ENCODE measurements around the gene SPATA4. TPM values are rescaled to one million over a fixed set of nuclear protein-coding genes. Genes with fewer than 3 reads are reported as not detected.
A peak's percentile ranks its signal among the peaks of the same experiment; 100 is the strongest.

The SPATA4 gene
- polyA plus RNA-seq, 1 experiment, result 0.07 TPM

GRCh38 chr4:176150704-176151103, 44.7 kb downstream of the SPATA4 start:
- CTCF ChIA-PET, result interaction anchor here (0.6 to 4.4 kb wide), 16 partner anchors 9 to 645 kb away, joined by 3 to 41 read pairs (median 4); no protein-coding TSS in a partner anchor
- POLR2A ChIA-PET, result interaction anchor here (0.5 kb wide), 1 partner anchor 190 kb away, joined by 5 read pairs; no protein-coding TSS in a partner anchor
- no peak overlapping the region for H3K4me3 ChIP-seq (ENCODE audit: low read depth, low read length)
- H3K27me3 ChIP-seq (ENCODE audit: control insufficient read depth, insufficient read depth, low read length), result no peaks in the 10 kb centered on the region
- no peaks in the 10 kb centered on the region for H3K36me3 ChIP-seq (ENCODE audit: control insufficient read depth, insufficient read depth, low read length)
- no peak for TF ChIP-seq CTCF (IDR thresholded peaks at IDR 0.05; ENCODE audit: insufficient read depth, low read depth, low read length)
- no peak for DNase-seq (ENCODE audit: low read depth)

DNA sequence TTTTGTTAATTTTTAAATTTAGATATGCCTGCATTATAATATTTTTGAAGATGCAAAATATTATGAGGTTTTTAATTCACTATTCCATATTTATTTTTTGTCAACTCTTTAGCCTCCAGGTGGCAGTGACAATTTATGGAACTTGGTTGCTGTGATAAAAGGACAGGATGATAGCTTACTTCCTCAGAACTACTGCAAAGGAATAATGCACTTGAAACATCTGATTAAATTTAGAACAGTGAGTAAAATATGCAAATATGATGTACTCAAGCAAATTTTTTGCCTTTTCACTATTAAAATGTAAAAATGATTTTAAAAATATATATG, 45.1 kb downstream of the SPATA4 start:
- TF ChIP-seq CTCF (IDR thresholded peaks at IDR 0.05; ENCODE audit: insufficient read depth, low read depth, low read length), result peak; percentile 42; the same call in 1 of the 2 replicates
- DNase-seq (ENCODE audit: low read depth), result peak; percentile 9
- H3K27me3 ChIP-seq (ENCODE audit: control insufficient read depth, insufficient read depth, low read length), result no peaks in the 10 kb centered on the region
- no peak overlapping the region for H3K4me3 ChIP-seq (ENCODE audit: low read depth, low read length)
- H3K36me3 ChIP-seq (ENCODE audit: control insufficient read depth, insufficient read depth, low read length), result no peaks in the 10 kb centered on the region
- POLR2A ChIA-PET, result no interaction called here
- CTCF ChIA-PET, result interaction anchor here (0.6 to 4.4 kb wide), 14 partner anchors 13 to 645 kb away, joined by 3 to 41 read pairs (median 4); no protein-coding TSS in a partner anchor

- Histone ChIP-seq H3K4me3 (ENCODE audit: low read depth, low read length) (no peak overlapping the region), H3K36me3 (ENCODE audit: control insufficient read depth, insufficient read depth, low read length) (no peaks in the 10 kb centered on the region), H3K27me3 (ENCODE audit: control insufficient read depth, insufficient read depth, low read length) (no peaks in the 10 kb centered on the region)
- no peak for DNase-seq (ENCODE audit: low read depth)
- ChIA-PET CTCF (interaction anchor here (0.6 to 4.4 kb wide), 16 partner anchors 9 to 1626 kb away, joined by 3 to 41 read pairs (median 3); no protein-coding TSS in a partner anchor), POLR2A (no interaction called here)
- TF ChIP-seq CTCF (IDR thresholded peaks at IDR 0.05; ENCODE audit: insufficient read depth, low read depth, low read length), result no peak
These were observed 45.6 kb downstream of the SPATA4 start for GRCh38 chr4:176149680-176150355.

DNA sequence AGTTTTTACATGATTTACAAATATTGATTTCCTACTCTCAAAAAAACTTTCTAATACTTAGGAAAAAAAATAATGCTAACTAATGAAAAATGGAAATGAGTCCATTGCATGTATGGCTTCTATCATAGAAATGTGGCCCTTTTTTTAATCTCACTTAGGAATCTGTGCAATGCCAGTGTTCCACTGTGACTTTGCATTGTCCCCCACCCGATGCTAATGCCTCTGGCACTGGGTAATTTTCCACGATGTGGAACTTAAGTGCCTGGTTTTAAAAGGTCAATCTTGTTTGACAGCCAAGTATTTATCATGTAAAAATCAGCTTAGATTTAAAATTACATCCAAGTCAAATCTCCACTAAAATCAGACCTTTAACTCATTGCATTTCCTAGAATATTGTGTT, 53.1 kb downstream of the SPATA4 start:
- no peaks in the 10 kb centered on the region for H3K36me3 ChIP-seq (ENCODE audit: control insufficient read depth, insufficient read depth, low read length)
- no peak for TF ChIP-seq CTCF (IDR thresholded peaks at IDR 0.05; ENCODE audit: insufficient read depth, low read depth, low read length)
- ChIA-PET POLR2A (no interaction called here), CTCF (no interaction called here)
- H3K4me3 ChIP-seq (ENCODE audit: low read depth, low read length), result no peak overlapping the region
- H3K27me3 ChIP-seq (ENCODE audit: control insufficient read depth, insufficient read depth, low read length), result no peaks in the 10 kb centered on the region
- DNase-seq (ENCODE audit: low read depth), result no peak

- Histone ChIP-seq H3K4me3 (ENCODE audit: low read depth, low read length) (no peak overlapping the region), H3K27me3 (ENCODE audit: control insufficient read depth, insufficient read depth, low read length) (no peaks in the 10 kb centered on the region), H3K36me3 (ENCODE audit: control insufficient read depth, insufficient read depth, low read length) (no peaks in the 10 kb centered on the region)
- no peak for TF ChIP-seq CTCF (IDR thresholded peaks at IDR 0.05; ENCODE audit: insufficient read depth, low read depth, low read length)
- CTCF ChIA-PET, result interaction anchor here (1.0 kb wide), 1 partner anchor 210 kb away, joined by 3 read pairs; no protein-coding TSS in a partner anchor
- POLR2A ChIA-PET, result no interaction called here
- no peak for DNase-seq (ENCODE audit: low read depth)
These were observed 55.9 kb downstream of the SPATA4 start for GRCh38 chr4:176139518-176139917.

Measured in BJ (cell line).